Thoracic aorta (tissue), 2 donors: ENCODE measurements around the gene RARG. TPM values are rescaled to one million over a fixed set of nuclear protein-coding genes. Genes with fewer than 3 reads are reported as not detected.
"Not testable (repeated sequence)": the region's sequence is repeated elsewhere in the genome, so short reads cannot be mapped to it uniquely, and the experiment has no call there.

ENCODE experiments used
- ATAC-seq: fragments of 150-250 bp; one replicate; pipeline ENCODE4 v1.8.0; 2017; ENCODE audit warnings: low read depth; ENCODE audit not compliant: insufficient number of reproducible peaks, low FRiP score
- DNase-seq: peaks from one replicate; pipeline ENCODE4 v3.0.0-alpha.2; 2020; ENCODE audit warnings: low spot score
- H3K27ac ChIP-seq, 2 donors: fragments of 200-600 bp; sonication (generic); 1 replicate in 1 of 2; 2 replicates in 1 of 2; pipeline ENCODE4 v1.5.1; 2016; ENCODE audit warnings: mild to moderate bottlenecking in 2 of 2, moderate library complexity in 2 of 2
- H3K27me3 ChIP-seq: fragments of 200-600 bp; sonication (generic); replicated peaks from 2 replicates; pipeline ENCODE4 v1.6.0; 2016; ENCODE audit warnings: mild to moderate bottlenecking; ENCODE audit not compliant: insufficient read depth
- H3K36me3 ChIP-seq: fragments of 200-600 bp; sonication (generic); one replicate; pipeline ENCODE4 v1.5.1; 2016
- H3K4me1 ChIP-seq, 2 donors: fragments of 200-600 bp; sonication (generic); 1 replicate in 1 of 2; 2 replicates in 1 of 2; pipeline versions ENCODE4 v1.5.1 to v1.6.0; 2016; ENCODE audit warnings: low read depth in 2 of 2, mild to moderate bottlenecking in 1 of 2; ENCODE audit not compliant: control insufficient read depth in 1 of 2
- H3K4me3 ChIP-seq: fragments of 200-600 bp; sonication (generic); 2 replicates; pipeline ENCODE4 v1.5.1; 2016; ENCODE audit warnings: mild to moderate bottlenecking
- H3K9me3 ChIP-seq: fragments of 200-600 bp; sonication (generic); 2 replicates; pipeline ENCODE4 v1.5.1; 2016
- total RNA-seq, 2 donors: library from RNA; depleted of rRNA; stranded (reverse); fragments of >200 nt; gene quantifications; one replicate each; pipeline versions ENCODE4 v1.1.0 to v1.2.3, GENCODE V29; 2016
- TF ChIP-seq, protein P1 (sequence below): fragments of 200-600 bp; sonication (generic); IDR thresholded peaks from one replicate; pipeline ENCODE4 v1.5.1; 2019; ENCODE audit warnings: antibody characterized with exemption

The RARG gene
- total RNA-seq, 2 donors from 2014 or later: 25.7 to 37.5 TPM

DNA sequence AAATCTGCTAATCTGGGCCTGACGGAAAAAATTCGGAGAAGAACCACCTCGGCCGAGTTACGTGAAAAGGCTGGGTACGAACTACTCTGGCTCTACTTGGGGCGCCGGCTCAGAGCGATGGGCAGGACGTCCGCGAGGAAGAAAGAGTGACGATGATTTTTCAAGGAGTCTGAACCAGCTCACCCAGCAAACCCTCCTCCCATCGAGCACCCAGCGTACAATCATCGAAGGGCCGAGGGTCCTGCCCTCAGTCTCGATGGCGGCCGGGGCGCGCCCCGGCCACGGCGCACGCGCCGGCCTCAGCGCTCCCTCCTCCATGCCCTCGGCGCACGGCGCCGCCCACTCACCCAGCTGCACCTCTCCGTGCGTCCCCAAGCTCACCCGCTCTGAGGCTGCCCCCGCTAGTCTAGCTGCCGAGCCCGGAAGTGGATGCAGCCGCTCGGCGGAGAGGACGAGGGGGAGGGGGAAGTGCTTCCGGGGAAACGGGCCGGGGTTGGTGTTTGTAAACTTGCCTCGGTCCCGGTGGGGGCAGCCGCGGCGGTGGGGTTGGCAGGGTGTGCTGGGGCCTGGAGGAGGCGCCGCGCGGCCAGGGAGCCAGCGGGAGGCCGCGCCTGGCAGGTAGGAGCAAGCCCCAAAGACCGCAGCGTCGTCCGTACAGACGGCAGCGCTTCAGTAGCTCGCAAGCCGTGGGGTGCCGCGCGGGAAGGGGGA, 51.6 kb downstream of the RARG start, which contains the start of the genes CSAD and ZNF740:
CSAD (minus strand) TSS at position 706 of the 711 bp plus-strand sequence. CDS start 7,455 bp downstream, outside the sequence.
ZNF740 (plus strand) TSS at position 503 of the 711 bp plus-strand sequence. CDS start 1,262 bp downstream, outside the sequence.
- DNase-seq (peak; percentile 92), ATAC-seq (peak; percentile 68)
- peak within 1 kb of the TSS; percentile 87 for H3K4me3 ChIP-seq
- H3K27me3 ChIP-seq: no peaks in the 10 kb centered on the region
- peaks cover 11% of the 10 kb centered on the region for H3K36me3 ChIP-seq
- H3K27ac ChIP-seq: peak within 1 kb of the TSS; percentile 85 to 94
- H3K9me3 ChIP-seq: no peaks in the 10 kb centered on the region
- H3K4me1 ChIP-seq: peaks cover 33 to 55% of the 10 kb centered on the region in 2 donors
- TF ChIP-seq, protein P1, sequence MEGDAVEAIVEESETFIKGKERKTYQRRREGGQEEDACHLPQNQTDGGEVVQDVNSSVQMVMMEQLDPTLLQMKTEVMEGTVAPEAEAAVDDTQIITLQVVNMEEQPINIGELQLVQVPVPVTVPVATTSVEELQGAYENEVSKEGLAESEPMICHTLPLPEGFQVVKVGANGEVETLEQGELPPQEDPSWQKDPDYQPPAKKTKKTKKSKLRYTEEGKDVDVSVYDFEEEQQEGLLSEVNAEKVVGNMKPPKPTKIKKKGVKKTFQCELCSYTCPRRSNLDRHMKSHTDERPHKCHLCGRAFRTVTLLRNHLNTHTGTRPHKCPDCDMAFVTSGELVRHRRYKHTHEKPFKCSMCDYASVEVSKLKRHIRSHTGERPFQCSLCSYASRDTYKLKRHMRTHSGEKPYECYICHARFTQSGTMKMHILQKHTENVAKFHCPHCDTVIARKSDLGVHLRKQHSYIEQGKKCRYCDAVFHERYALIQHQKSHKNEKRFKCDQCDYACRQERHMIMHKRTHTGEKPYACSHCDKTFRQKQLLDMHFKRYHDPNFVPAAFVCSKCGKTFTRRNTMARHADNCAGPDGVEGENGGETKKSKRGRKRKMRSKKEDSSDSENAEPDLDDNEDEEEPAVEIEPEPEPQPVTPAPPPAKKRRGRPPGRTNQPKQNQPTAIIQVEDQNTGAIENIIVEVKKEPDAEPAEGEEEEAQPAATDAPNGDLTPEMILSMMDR: no peak

DNA sequence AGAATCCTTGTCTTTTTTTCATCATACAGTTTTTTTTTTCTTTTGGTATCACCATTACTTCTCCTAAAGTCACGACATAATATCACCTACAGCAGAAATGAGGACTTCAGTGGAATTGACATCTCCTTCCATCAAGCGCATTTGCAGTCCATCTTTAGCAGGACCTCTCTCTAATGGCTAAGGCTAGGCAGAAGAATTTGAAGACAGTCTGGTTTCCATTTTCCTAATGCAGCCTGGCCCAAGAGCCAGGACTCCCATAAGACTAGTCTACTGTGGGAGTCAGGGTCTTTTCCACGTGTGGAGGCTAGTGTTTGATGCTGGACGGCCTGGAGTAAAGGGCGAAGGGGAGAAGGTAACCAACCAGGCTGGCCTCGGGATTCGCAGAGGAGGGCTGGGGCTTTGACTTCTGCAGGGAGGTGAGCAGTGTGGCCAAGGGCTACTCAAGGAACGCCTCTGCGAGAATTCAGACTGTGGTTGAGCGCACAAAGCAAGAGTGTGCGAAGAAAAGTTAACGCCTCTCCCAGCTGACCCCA, 52.3 kb downstream of the RARG start:
- no peaks in the 10 kb centered on the region for H3K9me3 ChIP-seq
- peaks cover 5% of the 10 kb centered on the region for H3K36me3 ChIP-seq
- peak overlapping the region; percentile 85 to 94 for H3K27ac ChIP-seq
- TF ChIP-seq, protein P1: no peak
- no peaks in the 10 kb centered on the region for H3K27me3 ChIP-seq
- DNase-seq (no peak), ATAC-seq (peak; percentile 9)
- H3K4me3 ChIP-seq: peak overlapping the region; percentile 87
- H3K4me1 ChIP-seq: peaks cover 33 to 49% of the 10 kb centered on the region in 2 donors

DNA sequence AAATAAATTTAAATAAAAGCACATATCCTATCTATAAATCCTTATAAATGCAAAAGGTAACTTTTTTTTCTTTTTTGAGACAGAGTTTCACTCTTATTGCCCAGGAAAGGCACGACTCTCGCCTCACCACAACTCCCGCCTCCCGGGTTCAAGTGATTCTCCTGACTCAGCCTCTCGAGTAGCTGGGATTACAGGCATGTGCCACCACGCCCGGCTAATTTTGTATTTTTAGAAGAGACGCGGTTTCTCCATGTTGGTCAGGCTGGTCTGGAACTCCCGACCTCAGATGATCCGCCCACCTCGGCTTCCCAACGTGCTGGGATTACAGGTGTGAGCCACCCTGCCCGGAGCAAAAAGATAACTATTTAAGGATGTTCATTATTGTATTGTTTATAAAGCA, 53.2 kb downstream of the RARG start:
- H3K36me3 ChIP-seq, H3K4me3 ChIP-seq, DNase-seq, ATAC-seq, H3K9me3 ChIP-seq, H3K27me3 ChIP-seq: not testable (repeated sequence)
- H3K27ac ChIP-seq: peak overlapping the region in 1 of 2 donors; percentile 94
- H3K4me1 ChIP-seq: peaks cover 31 to 39% of the 10 kb centered on the region in 2 donors

DNA sequence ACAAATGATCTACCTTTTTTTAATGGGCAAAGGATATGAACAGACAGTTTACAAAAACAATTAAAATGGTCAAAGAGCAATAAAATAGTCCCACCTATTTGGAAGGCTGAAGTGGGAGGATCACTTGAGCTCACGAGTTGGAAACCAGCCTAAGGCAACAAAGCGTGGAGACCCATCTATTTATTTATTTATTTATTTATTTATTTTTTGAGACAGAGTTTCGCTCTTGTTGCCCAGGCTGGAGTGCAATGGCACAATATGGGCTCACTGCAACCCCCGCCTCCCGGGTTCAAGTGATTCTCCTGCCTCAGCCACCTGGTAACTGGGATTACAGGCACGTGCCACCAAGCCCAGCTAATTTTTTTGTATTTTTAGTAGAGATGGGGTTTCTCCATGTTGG, 54.6 kb downstream of the RARG start:
- H3K4me1 ChIP-seq: peaks cover 17 to 26% of the 10 kb centered on the region in 2 donors
- not testable (repeated sequence) for H3K9me3 ChIP-seq, H3K27ac ChIP-seq, ATAC-seq, H3K36me3 ChIP-seq, H3K27me3 ChIP-seq, H3K4me3 ChIP-seq, DNase-seq

DNA sequence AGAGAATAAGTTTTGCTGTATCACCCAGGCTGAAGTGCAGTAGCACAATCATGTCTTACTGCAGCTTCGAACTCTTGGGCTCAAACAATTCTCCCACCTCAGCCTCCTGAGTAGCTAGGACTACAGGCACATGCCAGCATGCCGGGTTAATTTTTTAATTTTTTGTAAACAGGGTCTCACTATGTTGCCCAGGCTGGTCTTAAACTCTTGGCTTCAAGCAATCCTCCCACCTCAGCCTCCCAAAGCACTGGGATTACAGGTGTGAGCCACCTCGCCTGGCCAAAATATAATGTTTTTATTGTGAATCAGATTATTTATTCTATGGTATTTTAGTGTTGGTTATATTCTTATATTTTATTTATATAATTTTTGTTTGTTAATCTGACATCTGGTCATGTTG, 55.3 kb downstream of the RARG start:
- TF ChIP-seq, protein P1: no peak
- ATAC-seq: no peak
- Histone ChIP-seq H3K27me3 (no peaks in the 10 kb centered on the region), H3K4me1 (peaks cover 10 to 19% of the 10 kb centered on the region in 2 donors), H3K27ac (no peak overlapping the region), H3K4me3 (no peak overlapping the region), H3K9me3 (no peaks in the 10 kb centered on the region), H3K36me3 (peaks cover 8% of the 10 kb centered on the region)
- no peak for DNase-seq

DNA sequence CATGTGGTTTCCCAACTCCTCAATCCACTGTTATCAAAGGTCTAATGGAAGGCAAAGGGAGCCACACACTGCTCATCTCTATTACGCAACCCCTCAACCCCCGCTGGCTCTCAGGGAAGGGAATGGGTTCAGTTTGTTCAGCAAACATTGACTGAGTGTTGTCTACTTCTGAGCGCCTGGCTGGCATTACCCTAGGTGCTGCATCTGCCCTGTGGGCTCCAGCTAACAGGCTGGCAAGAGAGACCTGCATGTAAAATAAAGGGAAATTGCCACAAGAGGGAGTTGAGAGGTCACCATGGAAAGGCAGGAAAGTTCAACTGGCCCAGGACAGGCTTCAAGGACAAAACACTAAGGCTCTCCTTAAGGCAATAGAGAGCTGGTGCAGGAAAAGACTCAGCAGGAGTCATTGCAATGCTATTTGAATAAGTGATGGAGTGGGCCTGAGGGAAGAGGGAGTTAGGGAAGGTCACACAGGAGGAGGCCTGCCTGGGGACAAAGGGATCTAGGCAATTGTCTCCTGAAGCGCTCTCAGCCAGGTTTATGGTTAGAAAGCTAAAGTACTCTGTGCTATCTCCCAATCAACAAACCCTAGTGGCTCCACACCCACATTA, 57.0 kb downstream of the RARG start:
- DNase-seq (no peak), ATAC-seq (no peak)
- TF ChIP-seq, protein P1: no peak
- H3K27me3 ChIP-seq: no peaks in the 10 kb centered on the region
- H3K36me3 ChIP-seq: peaks cover 17% of the 10 kb centered on the region
- H3K9me3 ChIP-seq: no peaks in the 10 kb centered on the region
- H3K4me3 ChIP-seq: no peak overlapping the region
- H3K4me1 ChIP-seq: peaks cover 6 to 12% of the 10 kb centered on the region in 2 donors
- no peak overlapping the region for H3K27ac ChIP-seq
